Astrocyte (in vitro differentiated cells and primary cell): ENCODE data around the gene RGS17.

Experiments
- CTCF ChIP-seq: IDR thresholded peaks from 2 replicates; pipeline ENCODE4 v1.5.1; 2011; ENCODE audit warnings: low read depth, mild to moderate bottlenecking, inconsistent platforms, low read length, moderate library complexity; ENCODE audit not compliant: insufficient read depth
- EZH2 ChIP-seq: IDR thresholded peaks from 2 replicates; pipeline ENCODE4 v1.6.1; 2012; ENCODE audit warnings: mild to moderate bottlenecking, low read length, inconsistent platforms; ENCODE audit not compliant: insufficient read depth

GRCh38 chr6:153056308-153056707, 74.8 kb downstream of the RGS17 start:
- TF ChIP-seq CTCF (no peak), EZH2 (no peak)
